Liver (tissue), 3 donors: ENCODE data around the gene CDKL5.

Experiments
- EGR1 ChIP-seq, 2 donors: IDR thresholded peaks; 2 replicates each; pipeline ENCODE4 v1.6.1; 2016 to 2018; ENCODE audit warnings: antibody characterized with exemption in 2 of 2, low read depth in 2 of 2
- FOXA1 ChIP-seq: IDR thresholded peaks from 2 replicates; pipeline ENCODE4 v1.6.1; 2016; ENCODE audit warnings: antibody characterized with exemption
- GABPA ChIP-seq, 2 donors: IDR thresholded peaks in 1 of 2; conservative IDR thresholded peaks in 1 of 2; 2 replicates each; pipeline ENCODE4 v1.6.1; 2016; ENCODE audit warnings: antibody characterized with exemption in 2 of 2, mild to moderate bottlenecking in 1 of 2, moderate library complexity in 1 of 2
- HNF4A ChIP-seq, 2 donors: conservative IDR thresholded peaks; 2 replicates each; pipeline ENCODE4 v1.6.1; 2016; ENCODE audit warnings: antibody characterized with exemption in 2 of 2, mild to moderate bottlenecking in 2 of 2
- NR2F2 ChIP-seq: IDR thresholded peaks from 2 replicates; pipeline ENCODE4 v1.6.1; 2016; ENCODE audit warnings: antibody characterized with exemption
- SP1 ChIP-seq: IDR thresholded peaks from 2 replicates; pipeline ENCODE4 v1.6.1; 2018; ENCODE audit warnings: antibody characterized with exemption, mild to moderate bottlenecking
- TAF1 ChIP-seq: conservative IDR thresholded peaks from 2 replicates; pipeline ENCODE4 v1.6.1; 2016; ENCODE audit warnings: antibody characterized with exemption, mild to moderate bottlenecking
- YY1 ChIP-seq: IDR thresholded peaks from 2 replicates; pipeline ENCODE4 v1.6.1; 2016; ENCODE audit warnings: antibody characterized with exemption, mild to moderate bottlenecking
- TF ChIP-seq, protein P1 (sequence below): fragments of 150-350 bp; IDR thresholded peaks from 2 replicates; pipeline ENCODE4 v1.5.1; 2017; ENCODE audit warnings: improper control_type of control experiment, low read depth, low read length; ENCODE audit not compliant: missing input control
- TF ChIP-seq, protein P2 (sequence below): IDR thresholded peaks from 2 replicates; pipeline ENCODE4 v1.6.1; 2016; ENCODE audit warnings: antibody characterized with exemption
- TF ChIP-seq, protein P3 (sequence below): IDR thresholded peaks from 2 replicates; pipeline ENCODE4 v1.6.1; 2016; ENCODE audit warnings: antibody characterized with exemption, mild to moderate bottlenecking
- donor health status: healthy.
- donor health status: healthy.

DNA sequence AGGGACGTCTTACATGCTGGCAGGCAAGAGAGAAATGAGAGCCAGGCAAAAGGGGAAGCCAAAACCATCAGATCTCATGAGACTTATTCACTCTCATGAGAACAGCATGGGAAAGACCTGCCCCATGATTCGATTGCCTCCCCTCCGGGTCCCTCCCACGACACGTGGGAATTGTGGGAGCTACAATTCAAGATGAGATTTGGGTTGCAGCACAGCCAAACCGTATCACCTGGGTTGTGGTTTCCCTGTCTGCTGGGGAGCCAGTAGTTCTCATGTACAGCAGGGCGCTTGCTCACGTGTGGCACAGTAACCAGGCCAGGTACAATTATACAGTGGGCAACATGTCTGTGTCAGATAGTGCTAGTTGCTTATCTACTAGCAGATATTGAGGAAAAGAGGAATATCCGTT is 257.6 kb downstream of the CDKL5 start:
- TF ChIP-seq, protein P1, sequence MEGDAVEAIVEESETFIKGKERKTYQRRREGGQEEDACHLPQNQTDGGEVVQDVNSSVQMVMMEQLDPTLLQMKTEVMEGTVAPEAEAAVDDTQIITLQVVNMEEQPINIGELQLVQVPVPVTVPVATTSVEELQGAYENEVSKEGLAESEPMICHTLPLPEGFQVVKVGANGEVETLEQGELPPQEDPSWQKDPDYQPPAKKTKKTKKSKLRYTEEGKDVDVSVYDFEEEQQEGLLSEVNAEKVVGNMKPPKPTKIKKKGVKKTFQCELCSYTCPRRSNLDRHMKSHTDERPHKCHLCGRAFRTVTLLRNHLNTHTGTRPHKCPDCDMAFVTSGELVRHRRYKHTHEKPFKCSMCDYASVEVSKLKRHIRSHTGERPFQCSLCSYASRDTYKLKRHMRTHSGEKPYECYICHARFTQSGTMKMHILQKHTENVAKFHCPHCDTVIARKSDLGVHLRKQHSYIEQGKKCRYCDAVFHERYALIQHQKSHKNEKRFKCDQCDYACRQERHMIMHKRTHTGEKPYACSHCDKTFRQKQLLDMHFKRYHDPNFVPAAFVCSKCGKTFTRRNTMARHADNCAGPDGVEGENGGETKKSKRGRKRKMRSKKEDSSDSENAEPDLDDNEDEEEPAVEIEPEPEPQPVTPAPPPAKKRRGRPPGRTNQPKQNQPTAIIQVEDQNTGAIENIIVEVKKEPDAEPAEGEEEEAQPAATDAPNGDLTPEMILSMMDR = no peak
- TF ChIP-seq TAF1 (no peak), NR2F2 (no peak), YY1 (no peak), FOXA1 (no peak), EGR1 (IDR thresholded peaks at IDR 0.05; ENCODE audit: low read depth in 2 of 2) (no peak), HNF4A (conservative IDR thresholded peaks at IDR 0.05) (no peak), GABPA (IDR thresholded peaks at IDR 0.05 in 1 of 2, conservative IDR thresholded peaks at IDR 0.05 in 1 of 2) (no peak), SP1 (no peak)
- TF ChIP-seq, protein P2, sequence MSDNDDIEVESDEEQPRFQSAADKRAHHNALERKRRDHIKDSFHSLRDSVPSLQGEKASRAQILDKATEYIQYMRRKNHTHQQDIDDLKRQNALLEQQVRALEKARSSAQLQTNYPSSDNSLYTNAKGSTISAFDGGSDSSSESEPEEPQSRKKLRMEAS = no peak
- TF ChIP-seq, protein P3, sequence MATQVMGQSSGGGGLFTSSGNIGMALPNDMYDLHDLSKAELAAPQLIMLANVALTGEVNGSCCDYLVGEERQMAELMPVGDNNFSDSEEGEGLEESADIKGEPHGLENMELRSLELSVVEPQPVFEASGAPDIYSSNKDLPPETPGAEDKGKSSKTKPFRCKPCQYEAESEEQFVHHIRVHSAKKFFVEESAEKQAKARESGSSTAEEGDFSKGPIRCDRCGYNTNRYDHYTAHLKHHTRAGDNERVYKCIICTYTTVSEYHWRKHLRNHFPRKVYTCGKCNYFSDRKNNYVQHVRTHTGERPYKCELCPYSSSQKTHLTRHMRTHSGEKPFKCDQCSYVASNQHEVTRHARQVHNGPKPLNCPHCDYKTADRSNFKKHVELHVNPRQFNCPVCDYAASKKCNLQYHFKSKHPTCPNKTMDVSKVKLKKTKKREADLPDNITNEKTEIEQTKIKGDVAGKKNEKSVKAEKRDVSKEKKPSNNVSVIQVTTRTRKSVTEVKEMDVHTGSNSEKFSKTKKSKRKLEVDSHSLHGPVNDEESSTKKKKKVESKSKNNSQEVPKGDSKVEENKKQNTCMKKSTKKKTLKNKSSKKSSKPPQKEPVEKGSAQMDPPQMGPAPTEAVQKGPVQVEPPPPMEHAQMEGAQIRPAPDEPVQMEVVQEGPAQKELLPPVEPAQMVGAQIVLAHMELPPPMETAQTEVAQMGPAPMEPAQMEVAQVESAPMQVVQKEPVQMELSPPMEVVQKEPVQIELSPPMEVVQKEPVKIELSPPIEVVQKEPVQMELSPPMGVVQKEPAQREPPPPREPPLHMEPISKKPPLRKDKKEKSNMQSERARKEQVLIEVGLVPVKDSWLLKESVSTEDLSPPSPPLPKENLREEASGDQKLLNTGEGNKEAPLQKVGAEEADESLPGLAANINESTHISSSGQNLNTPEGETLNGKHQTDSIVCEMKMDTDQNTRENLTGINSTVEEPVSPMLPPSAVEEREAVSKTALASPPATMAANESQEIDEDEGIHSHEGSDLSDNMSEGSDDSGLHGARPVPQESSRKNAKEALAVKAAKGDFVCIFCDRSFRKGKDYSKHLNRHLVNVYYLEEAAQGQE = no peak
